ENCODE data around the gene MEF2D.

Gene MEF2D

GRCh38 chr1:156547982-156548381 lies 47.4 kb upstream of the MEF2D start:
- Histone ChIP-seq H3K36me3 (ENCODE audit: insufficient read depth, low read length) (peaks cover 10% of the 10 kb centered on the region; the same call in 1 of the 2 replicates), H3K9ac (ENCODE audit: low read depth, low read length, poor library complexity, severe bottlenecking) (no peak overlapping the region), H3K9me3 (ENCODE audit: insufficient read depth, low read depth, low read length) (no peaks in the 10 kb centered on the region), H3K4me3 (ENCODE audit: low read length, poor library complexity, severe bottlenecking) (no peak overlapping the region), H3K27me3 (ENCODE audit: insufficient read depth, low read length, poor library complexity, severe bottlenecking) (no peaks in the 10 kb centered on the region), H3K79me2 (ENCODE audit: insufficient read depth, low read length) (no peaks in the 10 kb centered on the region), H3F3A (ENCODE audit: low read depth) (no peaks in the 10 kb centered on the region), H3K9me2 (replicated peaks; ENCODE audit: low read depth, low read length) (no peaks in the 10 kb centered on the region), H3K4me1 (ENCODE audit: insufficient read depth, low read length, poor library complexity, severe bottlenecking) (peaks cover 4% of the 10 kb centered on the region), H3K4me2 (ENCODE audit: low read depth, low read length, poor library complexity, severe bottlenecking) (no peak overlapping the region), H2AFZ (ENCODE audit: low read length) (no peak overlapping the region), H4K20me1 (ENCODE audit: insufficient read depth, low read length, poor library complexity, severe bottlenecking) (no peaks in the 10 kb centered on the region)
- TF ChIP-seq EZH2phosphoT487 (IDR thresholded peaks at IDR 0.05; ENCODE audit: borderline replicate concordance) (no peak), CTCF (conservative IDR thresholded peaks at IDR 0.05; ENCODE audit: low read length) (no peak)

GRCh38 chr1:156547434-156547833 lies 46.9 kb upstream of the MEF2D start:
- H3K9me3 ChIP-seq (ENCODE audit: insufficient read depth, low read depth, low read length), result no peaks in the 10 kb centered on the region
- H3K27me3 ChIP-seq (ENCODE audit: insufficient read depth, low read length, poor library complexity, severe bottlenecking), result no peaks in the 10 kb centered on the region
- H3K36me3 ChIP-seq (ENCODE audit: insufficient read depth, low read length), result peaks cover 10% of the 10 kb centered on the region; the same call in 1 of the 2 replicates
- no peaks in the 10 kb centered on the region for H3F3A ChIP-seq (ENCODE audit: low read depth)
- no peaks in the 10 kb centered on the region for H3K79me2 ChIP-seq (ENCODE audit: insufficient read depth, low read length)
- H3K4me3 ChIP-seq (ENCODE audit: low read length, poor library complexity, severe bottlenecking), result no peak overlapping the region
- H3K4me2 ChIP-seq (ENCODE audit: low read depth, low read length, poor library complexity, severe bottlenecking), result no peak overlapping the region
- no peak overlapping the region for H3K9ac ChIP-seq (ENCODE audit: low read depth, low read length, poor library complexity, severe bottlenecking)
- peaks cover 5% of the 10 kb centered on the region for H3K4me1 ChIP-seq (ENCODE audit: insufficient read depth, low read length, poor library complexity, severe bottlenecking)
- no peaks in the 10 kb centered on the region for H3K9me2 ChIP-seq (replicated peaks; ENCODE audit: low read depth, low read length)
- no peak overlapping the region for H2AFZ ChIP-seq (ENCODE audit: low read length)
- H4K20me1 ChIP-seq (ENCODE audit: insufficient read depth, low read length, poor library complexity, severe bottlenecking), result no peaks in the 10 kb centered on the region
- TF ChIP-seq CTCF (conservative IDR thresholded peaks at IDR 0.05; ENCODE audit: low read length) (no peak), EZH2phosphoT487 (IDR thresholded peaks at IDR 0.05; ENCODE audit: borderline replicate concordance) (no peak)

GRCh38 chr1:156546267-156546666 lies 45.7 kb upstream of the MEF2D start:
- no peaks in the 10 kb centered on the region for H4K20me1 ChIP-seq (ENCODE audit: insufficient read depth, low read length, poor library complexity, severe bottlenecking)
- no peaks in the 10 kb centered on the region for H3K79me2 ChIP-seq (ENCODE audit: insufficient read depth, low read length)
- H3K9me2 ChIP-seq (replicated peaks; ENCODE audit: low read depth, low read length), result no peaks in the 10 kb centered on the region
- peaks cover 10% of the 10 kb centered on the region; the same call in 1 of the 2 replicates for H3K36me3 ChIP-seq (ENCODE audit: insufficient read depth, low read length)
- H3K27me3 ChIP-seq (ENCODE audit: insufficient read depth, low read length, poor library complexity, severe bottlenecking), result no peaks in the 10 kb centered on the region
- H3K4me2 ChIP-seq (ENCODE audit: low read depth, low read length, poor library complexity, severe bottlenecking), result no peak overlapping the region
- no peak for TF ChIP-seq CTCF (conservative IDR thresholded peaks at IDR 0.05; ENCODE audit: low read length)
- TF ChIP-seq EZH2phosphoT487 (IDR thresholded peaks at IDR 0.05; ENCODE audit: borderline replicate concordance), result no peak
- H3F3A ChIP-seq (ENCODE audit: low read depth), result no peaks in the 10 kb centered on the region
- H3K4me1 ChIP-seq (ENCODE audit: insufficient read depth, low read length, poor library complexity, severe bottlenecking), result peaks cover 5% of the 10 kb centered on the region
- H2AFZ ChIP-seq (ENCODE audit: low read length), result no peak overlapping the region
- no peaks in the 10 kb centered on the region for H3K9me3 ChIP-seq (ENCODE audit: insufficient read depth, low read depth, low read length)
- H3K9ac ChIP-seq (ENCODE audit: low read depth, low read length, poor library complexity, severe bottlenecking), result no peak overlapping the region
- H3K4me3 ChIP-seq (ENCODE audit: low read length, poor library complexity, severe bottlenecking), result no peak overlapping the region
